RCC 7860 (cell line): ENCODE results near the gene NHSL1.
"Not testable (repeated sequence)": the region's sequence is repeated elsewhere in the genome, so short reads cannot be mapped to it uniquely, and the experiment has no call there.

ENCODE experiments used
- DNase-seq: peaks from one replicate; pipeline ENCODE4 v3.0.0-alpha.2; 2015; ENCODE audit warnings: low spot score
- FAIRE-seq: peaks from 2 replicates; lab custom pipeline; 2012; peaks lifted over from hg19 to GRCh38; lab: Jason Lieb, UNC

The NHSL1 gene

DNA sequence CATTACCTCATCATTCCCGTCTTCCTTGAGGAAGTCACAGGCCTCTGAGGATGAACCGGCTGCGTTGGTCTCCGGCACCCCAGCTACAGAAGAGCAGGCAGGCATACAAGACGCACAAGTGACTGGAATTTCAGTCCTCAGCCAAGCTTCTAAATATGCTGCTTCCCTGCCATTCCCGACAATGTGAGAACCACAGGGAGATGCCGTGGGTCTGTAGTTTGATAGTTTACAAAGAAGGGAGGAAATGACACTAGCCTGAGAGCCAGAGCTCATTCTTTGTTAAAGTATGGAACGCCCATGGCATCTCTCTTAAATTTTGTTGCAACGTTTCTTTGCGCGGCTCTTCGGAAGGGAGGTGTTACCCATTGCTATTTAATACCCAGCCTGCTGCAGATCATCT, 69.5 kb downstream of the NHSL1 start:
- FAIRE-seq (no peak), DNase-seq (no peak)

DNA sequence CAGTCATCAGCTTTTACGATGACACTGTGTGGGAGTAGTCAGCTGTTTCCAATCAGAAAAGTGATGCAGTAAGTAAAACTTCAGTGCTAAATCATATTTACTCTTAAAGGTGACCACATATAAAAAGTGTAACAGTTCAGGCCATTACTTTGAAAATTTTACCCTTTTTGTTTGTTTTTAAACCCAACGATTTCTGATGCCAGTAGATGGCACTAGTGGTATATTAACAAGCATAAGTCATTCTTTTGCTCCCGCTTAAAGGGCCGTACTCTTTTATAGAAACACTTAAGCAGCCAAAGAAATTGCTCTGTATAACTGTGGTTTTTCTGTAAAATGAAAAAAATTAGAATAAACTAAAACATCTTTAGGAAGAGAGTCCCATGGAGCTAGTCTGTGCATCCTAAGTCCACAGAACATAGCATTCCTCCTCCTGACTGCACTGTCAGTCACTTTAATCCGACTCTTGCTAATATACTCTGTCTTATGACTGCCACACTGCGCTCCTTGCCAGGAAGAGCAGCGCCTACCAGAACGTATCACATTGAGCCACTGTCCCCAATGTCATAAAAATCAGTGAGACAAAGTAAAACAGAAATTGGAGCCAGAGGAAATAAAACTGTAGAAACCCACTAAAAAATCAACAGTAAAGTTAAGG, 70.2 kb downstream of the NHSL1 start:
- FAIRE-seq (peak; percentile 74), DNase-seq (peak; percentile 40)

DNA sequence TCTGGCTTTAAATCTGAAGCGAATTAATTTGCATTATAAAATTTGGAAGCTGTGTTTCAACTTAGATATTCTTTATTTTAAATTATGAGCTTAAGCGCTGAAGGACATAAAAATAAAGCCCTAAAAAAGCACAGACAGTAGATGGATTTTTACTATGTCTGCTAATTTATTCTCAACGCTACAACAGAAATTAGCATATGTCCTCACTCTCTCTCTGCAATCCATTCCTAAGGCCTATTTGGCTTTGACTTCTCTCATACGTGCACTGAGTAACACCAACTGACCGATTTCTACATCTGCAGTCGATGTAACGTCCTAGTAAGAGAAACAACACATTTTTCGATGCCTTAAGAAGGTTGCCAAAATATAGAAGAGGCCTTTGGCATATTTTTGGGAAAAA, 71.6 kb downstream of the NHSL1 start:
- DNase-seq (no peak), FAIRE-seq (no peak)

DNA sequence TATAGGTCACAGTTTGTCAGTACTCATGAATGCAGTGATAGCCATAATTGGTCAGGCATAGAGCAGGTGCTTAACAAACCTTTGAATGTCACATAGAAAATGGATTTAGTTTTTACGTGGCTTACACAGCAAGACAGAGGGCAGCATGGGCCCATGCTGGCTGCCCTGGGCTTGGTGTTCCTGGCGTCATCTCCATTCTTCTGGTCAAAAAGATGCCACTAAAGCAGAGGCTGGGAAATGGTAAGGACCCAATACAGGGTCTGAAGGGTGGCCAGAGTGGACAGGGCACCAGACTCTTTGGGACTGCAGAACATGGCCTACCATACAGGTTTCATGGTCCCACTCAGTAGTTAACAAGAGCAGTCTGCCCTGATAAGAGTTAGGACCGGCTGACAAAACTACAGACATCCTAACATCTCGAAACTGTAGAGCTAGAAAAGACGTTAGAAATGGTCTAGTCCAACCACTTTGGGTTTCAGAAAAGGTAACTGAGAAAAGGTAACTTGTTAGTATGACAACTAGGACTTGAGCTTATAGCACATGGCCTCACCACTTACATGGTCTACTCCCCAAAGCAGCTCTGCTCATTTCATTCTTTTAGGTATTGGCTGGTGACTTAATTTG, 72.7 kb downstream of the NHSL1 start:
- no peak for FAIRE-seq
- DNase-seq: no peak

DNA sequence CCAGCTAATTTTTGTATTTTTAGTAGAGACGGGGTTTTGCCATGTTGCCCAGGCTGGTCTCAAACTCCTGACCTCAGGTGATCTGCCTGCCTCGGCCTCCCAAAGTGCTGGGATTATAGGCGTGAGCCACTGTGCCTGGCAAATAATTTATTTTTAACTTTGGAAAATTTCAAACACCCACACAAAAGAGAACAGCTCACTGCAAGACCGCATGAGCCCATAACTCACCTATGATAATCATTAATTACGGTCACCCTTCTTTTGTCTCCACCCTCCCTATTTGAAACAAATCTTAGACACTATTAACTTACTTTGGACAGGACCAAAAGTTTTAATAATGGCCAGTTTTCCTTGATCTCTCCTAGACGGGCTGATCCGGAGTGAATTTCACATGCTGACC, 74.0 kb downstream of the NHSL1 start:
- DNase-seq, FAIRE-seq: not testable (repeated sequence)

DNA sequence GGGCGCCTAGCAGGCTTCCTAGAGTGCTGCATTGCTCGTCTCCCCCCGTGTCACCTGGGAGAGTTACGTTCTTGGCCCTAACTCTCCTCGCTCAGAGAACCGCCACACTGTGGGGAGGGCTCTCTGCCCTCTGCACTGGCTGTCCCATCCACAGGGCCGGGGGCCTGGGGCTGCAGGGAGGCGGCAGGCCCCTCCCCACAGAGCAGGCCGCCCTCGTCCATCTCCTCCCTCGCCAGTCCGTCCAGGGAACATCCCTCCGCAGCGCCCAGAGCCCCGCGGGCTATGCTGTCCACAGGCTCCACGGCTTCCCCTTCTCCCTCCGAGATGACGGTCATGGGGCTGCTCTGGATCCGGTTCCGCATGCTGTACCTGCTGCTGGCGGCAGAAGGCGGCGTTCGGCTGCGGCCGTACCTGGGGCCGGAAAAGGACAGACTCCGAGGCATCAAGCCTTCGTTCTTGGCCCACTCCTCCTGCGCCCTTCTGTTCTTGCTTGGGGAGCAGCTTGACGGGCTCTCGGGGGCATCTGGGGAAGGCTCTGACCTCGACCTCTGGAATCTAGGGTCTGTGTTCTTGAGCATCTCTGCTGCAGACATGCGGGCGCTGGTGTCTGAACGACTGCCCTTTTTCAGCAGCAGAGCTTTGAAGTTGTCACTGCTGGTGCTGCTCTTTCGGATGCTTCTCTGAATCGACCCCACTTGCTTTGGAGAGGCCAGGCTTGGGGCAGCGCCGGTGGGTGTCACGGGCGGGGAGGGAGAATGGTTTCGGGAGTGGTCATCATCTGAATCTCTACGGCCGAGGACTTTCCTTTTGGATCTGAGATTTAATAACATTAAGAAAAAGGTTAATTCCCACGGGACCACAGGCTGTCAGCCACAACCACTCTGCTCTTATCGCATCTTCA, 75.0 kb downstream of the NHSL1 start:
- no peak for DNase-seq
- FAIRE-seq: no peak

DNA sequence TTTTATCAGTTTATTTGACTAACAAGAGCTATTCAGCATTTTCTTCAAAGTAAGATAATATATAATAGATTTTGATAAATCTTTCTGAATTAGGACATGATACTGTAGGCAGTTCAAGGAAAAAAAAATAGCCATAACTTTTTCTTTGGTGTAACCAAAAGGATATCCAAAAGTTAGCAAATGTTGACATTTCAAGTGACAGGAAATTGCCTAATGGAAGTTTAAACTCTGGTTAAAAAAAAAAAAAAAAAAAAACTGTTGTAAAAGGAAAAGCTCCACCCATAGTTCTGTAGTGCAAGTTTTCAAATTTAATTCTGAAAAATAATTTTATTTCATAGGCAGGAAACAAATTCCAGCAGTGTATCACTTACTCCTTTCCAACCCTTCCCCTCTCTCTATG, 76.4 kb downstream of the NHSL1 start:
- FAIRE-seq (no peak), DNase-seq (no peak)

DNA sequence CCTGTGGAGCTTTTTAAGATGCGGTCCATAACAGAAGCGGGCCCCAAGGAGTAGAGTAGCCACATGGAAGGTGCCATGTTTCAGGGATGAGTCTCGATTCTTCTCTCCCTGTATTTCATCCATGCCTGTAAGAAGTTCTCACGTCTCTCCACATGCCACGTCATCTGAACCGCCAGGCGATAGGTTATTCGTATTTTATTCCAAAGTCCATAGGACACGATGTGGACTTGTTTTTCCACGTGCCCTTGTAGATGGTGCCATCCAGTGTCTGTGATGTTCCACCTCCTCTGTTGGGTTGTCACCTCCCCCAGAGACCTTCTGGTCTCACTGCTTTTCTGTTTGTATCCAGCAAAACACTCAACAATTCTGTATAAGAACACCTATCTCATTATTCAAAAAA, 77.7 kb downstream of the NHSL1 start:
- FAIRE-seq: no peak
- no peak for DNase-seq

DNA sequence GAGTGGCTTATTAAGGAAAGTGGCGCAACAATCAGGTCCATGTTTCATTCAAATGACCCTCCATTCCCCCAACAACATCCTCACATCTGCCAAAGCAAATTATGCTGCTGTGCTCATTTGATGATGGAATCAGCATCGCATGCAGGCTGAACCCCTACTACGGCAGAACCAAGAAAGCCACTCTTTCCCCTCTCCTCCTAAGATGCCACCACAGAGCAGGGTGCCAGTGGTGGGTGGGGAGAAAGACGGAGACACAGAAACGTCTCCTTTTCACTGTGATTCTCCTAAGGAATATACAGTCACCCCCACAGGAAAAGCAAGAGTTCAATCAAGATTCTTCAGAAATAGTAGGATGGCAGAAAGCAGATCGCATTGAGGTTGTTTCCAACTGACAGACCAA, 78.2 kb downstream of the NHSL1 start:
- no peak for FAIRE-seq
- no peak for DNase-seq

DNA sequence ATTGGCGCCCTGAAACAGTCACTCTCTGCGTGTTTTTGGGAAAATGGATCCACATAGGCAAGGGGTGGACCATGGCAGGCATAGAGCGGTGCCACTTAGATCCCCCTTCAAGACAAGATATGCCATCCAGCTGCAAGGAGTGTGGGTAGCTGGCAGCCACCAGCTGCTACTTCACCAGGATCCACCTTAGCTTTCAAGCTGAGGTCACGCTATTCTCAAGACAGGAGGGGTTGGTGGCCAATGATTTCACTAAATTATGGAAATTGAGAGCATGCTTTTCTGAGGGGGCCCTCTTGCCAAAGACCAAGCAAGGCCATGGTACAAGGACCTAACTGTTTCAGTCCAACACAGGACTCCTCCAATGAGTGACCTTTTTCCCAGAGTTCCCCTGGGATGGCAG, 78.9 kb downstream of the NHSL1 start:
- FAIRE-seq: no peak
- no peak for DNase-seq

DNA sequence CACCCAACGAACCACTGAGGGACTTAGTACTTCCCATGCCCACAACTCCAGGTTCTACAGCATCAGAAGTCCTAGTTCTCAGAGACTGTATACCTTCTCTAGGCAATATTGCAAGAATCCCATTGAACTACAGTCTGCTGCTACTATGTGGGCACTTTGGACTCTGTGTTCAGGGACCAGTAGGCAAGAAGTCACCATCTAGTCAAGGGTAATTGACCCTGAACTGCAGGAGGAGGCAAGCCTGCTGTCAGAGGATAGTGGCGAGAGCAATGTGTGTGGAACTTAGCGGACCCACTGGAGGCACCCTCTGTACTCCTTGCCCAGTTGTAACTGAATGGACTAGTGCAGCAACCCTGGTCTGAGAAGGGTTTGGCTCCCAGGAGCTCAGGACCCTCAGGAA, 79.5 kb downstream of the NHSL1 start:
- DNase-seq (no peak), FAIRE-seq (no peak)

DNA sequence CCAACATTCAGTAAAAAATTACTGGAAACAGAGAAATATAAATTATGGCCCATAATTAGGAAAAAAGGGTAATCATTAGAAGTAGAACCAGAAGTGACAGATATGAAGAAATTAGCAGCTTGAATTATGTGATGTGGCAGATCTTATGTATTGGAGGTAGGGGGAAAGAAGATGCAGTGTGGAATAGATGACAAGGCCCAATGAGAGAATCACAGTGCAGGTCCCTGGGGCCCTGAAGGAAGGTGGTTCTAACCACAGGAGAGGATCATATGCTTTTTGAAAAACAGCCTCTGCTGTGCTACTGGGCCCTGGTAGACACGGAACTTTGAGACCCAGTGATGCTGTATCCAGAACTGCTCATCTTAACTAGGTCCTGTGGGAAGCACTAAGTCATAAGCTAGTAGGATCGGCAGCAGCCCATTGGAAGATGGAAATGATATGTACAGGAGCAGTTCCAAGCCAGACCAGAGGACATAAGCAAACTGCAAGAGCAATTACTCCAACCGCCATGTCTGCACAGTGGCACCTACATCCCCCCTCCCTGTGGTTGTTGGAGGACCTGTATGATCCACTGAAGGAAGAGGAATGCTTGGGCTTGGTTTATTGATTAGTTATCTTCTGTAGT, 81.1 kb downstream of the NHSL1 start:
- DNase-seq (no peak), FAIRE-seq (no peak)

DNA sequence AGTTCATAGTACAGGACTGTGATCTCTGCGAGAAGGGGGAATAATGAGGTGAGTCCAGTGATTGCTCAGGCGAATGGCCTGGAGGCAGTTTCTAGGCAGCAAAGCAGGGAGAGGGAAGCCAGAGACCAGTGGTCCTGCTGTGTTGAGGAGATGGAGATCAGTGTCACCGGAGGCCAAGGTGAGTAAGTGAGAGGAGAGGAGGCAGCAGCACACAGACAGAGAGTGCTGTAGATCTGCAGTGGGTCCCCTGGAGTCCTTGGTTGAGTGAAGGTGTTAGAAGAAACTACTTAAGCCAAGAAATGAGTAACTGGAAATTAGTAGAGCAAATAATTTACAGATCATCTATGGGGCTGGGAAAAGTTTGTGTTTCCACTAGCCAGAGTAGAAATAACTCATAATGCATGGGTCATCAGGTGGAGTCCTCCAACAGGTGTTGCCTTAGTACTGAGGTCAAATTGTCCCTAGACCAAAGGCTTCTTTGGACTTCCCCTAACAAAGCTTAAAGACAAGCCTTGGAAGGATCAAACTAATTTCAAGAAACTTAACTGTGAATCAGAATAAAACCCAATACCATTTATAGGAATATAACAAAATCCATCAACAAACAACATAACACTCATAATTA, 81.7 kb downstream of the NHSL1 start:
- FAIRE-seq (no peak), DNase-seq (no peak)

DNA sequence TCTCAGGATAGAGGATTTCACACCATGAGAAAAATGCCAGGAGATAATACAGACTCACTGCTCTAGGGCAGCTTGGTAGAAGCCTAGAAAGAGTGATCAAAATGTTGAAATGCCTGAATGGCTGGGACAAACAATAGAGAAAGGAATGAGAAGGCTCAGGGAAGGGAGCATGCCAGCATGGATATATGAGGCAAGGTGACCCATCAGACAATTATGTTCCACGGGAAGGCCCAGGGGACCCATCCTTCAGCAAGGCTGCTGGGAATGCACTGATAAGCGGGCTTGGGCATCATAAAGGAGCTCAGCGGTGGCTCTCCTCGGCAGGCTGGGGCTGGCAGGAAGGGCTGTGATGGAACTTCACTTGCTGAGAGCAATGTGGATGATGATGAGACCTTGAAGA, 83.1 kb downstream of the NHSL1 start:
- FAIRE-seq (no peak), DNase-seq (no peak)

DNA sequence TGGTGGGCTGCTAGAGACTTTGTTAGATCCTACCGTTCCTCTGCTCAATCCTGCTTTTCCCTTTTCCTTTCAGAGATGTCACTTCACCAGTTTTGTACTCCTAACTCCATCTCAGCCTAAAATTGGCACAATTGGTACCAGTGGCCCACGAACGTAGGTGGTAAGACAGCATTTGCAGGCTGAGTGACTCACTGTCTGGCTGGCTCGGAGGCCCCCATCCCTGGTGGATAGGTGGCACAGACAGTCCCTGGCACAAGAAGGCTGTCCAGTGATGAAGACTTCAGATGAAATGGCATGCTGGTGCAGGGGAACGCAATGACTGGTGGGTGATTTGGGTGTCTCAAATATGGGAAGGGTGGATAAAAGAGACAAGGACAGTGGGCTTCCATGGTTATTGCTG, 84.2 kb downstream of the NHSL1 start:
- no peak for FAIRE-seq
- no peak for DNase-seq

DNA sequence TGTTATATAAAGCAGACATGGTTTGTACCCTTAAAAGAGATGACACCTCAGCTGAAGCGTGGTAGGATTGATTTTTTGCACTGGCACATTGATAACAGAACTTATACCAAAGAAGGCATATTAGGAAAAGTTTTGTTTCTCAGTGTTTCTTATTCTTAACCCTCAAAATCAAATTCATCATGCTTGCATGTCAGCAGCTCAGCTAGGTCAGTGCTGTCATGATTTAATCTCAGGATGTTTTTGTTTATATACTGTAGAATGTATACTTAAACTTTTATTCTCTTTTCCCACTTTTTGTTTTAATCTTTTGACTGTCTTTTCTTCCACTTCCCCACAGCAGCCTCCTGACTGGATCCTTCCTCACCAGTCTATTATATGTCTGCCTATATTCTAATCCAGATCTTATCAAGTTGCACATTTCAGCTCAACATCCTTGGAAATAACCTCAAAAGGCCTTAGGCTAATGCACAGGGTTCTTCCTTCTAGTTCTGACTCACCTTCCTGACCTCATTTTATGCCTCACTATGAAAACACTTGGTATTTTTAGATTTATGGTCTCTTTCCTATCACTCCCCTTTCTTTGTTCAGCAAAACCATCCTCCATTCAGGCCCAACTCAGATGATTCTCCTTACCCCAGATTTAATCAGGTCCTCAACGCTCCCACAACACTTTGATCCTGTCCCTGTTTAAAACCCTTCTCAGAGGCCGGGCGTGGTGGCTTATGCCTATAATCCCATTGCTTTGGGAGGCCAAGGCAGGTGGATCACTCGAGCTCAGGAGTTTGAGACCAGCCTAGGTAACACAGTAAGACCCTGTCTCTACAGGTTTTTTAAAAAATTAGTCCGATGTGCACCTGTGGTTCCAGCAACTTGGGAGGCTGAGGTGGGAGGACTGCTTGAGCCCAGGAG, 88.1 kb downstream of the NHSL1 start:
- FAIRE-seq (peak; percentile 54), DNase-seq (peak; percentile 71)

DNA sequence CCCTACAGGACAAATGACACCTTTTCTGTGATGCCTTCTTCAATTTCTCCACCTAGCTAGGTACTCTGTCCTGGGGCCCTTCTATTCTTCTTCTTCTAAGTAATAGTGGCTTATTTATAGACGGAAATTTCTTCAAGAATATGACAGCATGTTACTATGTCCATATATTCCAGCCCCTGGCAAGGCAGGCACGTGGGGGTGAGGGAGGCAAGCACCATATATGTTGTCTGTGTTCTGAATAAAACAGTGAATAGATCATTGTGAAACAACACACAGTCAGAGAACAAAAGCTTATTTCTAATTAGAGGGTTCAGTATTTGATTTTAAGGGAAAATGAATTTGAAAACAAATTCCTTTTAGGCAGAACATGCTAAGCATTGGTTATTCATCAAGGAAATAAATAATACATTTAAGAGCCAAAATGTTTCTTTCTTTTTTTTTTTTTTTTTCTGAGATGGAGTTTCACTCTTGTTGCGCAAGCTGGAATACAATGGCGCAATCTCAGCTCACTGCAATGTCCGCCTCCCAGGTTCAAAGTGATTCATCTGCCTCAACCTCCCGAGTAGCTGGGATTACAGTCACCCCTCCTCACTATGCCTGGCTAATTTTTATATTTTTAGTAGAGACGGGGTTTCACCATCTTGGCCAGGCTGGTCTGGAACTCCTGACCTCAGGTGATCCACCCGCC, 89.1 kb downstream of the NHSL1 start:
- no peak for DNase-seq
- no peak for FAIRE-seq

DNA sequence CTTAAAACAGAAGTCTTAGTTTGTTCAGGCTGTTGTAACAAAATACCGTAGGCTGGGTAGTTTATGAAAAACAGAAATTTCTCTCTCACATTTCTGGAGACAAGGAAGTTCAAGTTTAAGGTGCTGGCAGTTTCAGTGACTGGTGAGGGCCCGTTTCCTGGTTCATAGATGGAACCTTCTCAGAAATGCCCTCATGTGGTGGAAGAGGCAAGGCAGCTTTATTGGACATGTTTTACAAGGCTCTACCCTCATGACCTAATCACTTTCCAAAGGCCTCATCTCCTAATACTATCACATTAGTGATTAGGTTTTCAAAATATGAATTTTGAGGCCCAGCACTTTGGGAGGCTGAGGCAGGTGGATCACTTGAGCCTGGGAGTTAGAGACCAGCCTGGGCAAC, 92.9 kb downstream of the NHSL1 start:
- FAIRE-seq (no peak), DNase-seq (no peak)

DNA sequence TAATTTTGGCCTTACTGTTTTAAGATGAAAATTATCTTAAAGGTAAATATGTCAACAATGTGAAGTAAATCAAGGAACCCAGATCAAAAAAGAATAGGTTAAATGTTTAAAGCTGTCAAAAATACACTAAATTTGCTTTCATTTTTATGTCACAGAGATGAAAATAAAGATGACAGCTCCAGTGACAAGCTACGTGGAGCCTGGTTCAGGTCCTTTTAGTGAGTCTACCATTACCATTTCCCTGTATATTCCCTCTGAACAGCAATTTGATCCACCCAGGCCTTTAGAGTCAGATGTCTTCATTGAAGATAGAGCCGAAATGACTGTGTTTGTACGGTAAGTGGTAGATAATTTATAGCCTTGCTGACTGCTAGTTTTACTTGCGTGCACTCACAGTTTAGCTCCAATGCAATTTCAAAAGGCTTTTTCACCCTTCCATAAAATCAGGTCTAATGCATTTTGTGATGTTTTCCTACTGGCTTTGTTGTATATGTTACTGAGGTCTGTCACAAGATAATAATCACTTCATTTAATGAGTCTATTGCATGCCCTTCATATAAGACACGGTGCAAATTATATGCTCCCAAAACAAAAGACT, 93.4 kb downstream of the NHSL1 start:
- no peak for FAIRE-seq
- DNase-seq: no peak
